Measurements from ENCODE around the gene MAX.

MAX gene, protein sequence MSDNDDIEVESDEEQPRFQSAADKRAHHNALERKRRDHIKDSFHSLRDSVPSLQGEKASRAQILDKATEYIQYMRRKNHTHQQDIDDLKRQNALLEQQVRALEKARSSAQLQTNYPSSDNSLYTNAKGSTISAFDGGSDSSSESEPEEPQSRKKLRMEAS

DNA sequence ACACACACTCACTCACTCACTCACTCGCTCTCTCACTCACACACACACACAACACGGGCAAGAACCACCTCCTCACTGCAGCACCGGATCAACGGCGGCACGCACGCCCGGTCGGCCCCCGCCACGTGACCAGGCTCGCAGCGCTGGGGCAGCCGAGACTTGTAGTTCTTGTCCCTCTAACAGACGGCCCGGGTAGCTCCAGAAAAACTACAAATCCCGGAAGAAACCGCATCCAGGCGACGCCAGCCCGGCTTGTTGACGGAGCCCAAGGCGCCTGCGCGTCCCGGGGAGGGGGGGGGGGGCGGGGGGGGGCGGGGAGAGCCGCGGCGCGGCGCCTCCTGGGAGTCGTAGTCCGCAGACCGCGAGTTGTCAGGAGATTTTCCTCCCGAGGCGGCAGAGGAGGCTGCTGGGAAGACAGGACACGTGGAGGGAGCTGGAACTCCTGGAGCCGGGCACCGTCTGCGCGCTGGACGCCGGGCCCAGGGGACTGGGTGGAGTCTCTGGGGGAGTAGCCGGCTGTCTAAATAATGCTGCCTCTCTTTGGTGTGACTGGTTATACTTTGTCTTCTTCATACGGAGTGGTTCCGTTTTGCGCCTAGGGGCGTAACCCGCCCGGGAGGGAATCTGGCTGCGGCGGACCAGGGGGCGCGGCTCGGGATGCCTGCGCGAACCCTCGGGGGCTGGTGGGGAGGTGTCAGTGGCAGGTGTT lies at the start of gene MAX:
TSS of gene MAX (minus strand) at position 77 of the 709 bp plus-strand sequence. CDS start 178 bp downstream, outside the sequence.
- DNase-seq = peak; percentile 70 to 100 (median 98)

DNA sequence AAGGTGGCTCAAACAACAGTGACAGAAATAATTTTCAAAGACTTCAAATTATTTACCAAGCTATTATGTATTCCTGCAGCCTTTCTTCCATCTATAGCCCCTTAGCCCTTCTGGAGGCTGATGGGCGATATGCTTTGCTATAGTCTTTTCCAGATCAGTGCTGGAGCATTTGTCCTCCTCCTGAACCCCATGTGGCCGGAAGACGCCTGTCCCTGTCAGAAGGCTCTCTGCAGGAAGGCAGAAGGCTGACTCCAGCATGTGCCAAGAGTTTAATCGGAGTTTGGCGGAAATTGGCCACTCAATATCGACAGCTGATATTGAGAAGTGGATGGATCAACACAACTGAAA lies 49.3 kb upstream of the MAX start:
- no peak for DNase-seq

DNA sequence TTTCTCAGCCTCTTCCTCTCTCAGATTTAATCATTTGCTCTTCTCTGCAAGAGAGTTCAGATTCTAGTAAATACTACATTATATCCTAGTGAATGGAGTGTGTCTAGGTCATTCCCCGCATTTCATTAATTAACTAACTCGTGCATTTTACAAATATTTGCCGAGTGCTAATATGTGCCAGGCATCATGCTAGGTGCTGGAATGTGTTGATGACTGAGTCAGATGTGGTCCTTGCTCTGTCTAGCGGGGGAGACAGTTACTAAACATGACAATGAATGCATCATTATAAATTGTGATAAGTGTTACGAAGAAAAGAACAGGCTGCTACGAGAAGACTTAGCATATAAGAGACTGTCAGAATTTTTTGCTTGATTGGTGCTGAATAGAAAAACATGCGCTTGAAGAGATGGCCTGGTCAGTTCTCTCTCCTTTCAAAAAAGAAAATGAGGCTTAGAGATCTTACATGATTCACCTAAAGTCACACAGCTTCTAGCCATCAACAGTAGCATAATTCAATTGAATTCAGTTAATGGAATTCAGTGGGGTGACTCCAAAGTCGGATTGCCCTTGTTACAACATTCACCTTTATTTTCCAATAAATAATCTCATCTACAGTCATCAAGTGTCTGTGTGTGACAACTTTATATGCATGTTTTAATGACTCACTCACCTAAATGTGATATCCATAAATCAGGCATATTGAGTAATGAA lies 48.7 kb upstream of the MAX start:
- DNase-seq = no peak

DNA sequence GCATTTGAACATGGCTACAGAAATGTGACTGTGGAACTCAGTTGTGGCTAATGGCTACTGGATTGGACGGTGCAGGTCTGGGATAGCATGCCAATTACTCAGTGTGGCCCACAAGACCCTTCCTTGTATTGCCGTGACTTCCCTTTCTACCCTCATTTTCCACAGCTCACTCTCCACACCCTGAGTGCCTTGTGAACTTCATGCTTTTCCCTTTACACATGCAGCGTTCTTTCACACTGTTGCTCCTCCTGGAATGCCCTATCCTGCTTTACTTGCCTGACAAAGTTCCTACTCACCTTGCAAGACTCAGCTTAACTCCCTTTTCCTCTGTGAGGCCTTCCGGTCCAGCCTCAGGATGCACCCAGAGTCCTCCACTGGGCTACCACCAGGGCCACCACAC lies 46.8 kb upstream of the MAX start:
- no peak for DNase-seq

DNA sequence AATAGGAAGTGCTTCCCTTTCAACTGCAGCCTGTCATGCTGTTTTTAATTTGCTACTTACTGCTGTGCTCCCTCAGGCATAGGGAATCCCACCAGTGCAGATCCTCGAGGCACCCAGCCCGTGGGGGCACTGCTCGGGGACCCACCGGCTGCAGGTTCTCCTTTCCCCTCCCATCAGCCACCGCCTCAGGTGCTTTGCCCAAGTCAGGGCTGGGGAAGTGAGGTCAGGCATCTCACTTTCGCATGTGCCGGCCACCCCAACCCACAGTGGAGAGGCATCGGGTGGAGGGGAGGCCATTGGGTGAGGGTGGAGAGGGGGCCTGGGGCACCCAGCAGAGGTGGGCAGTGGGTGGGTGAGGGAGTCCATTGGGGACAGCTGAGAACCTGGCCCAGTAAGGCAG lies 41.9 kb upstream of the MAX start:
- no peak for DNase-seq

DNA sequence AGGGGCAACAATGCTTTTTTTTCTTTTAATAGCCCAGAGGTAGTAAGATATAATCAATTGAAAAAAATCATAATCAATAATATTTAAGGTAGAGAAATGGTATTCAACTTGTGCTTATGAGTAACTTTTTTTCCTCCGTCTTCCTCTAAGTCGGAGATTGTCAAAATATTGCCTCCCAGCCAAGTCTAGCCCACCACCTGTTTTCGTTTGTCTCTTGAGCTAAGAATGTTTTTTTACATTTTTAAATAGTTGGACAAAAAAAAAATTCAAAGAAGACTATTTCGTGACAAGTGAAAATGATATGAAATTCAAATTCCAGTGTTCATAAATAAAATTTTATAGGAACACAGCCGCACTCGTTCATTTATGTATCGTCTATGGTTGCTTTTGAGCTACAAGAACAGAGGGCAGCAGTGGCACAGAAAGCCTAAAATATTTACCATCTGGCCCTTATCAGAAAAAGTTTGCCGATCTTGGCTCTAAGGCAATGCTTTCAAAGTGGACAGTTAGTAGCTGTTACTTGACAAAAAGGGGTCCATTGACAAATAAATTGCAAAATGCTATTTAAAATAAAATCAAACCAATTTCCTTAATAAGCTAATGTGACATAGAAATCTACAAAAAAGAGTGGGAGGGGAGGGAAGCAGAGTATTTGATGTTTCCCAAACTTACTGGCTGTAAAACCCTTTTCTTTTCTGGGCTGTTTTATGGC lies 40.8 kb upstream of the MAX start:
- no peak for DNase-seq

DNA sequence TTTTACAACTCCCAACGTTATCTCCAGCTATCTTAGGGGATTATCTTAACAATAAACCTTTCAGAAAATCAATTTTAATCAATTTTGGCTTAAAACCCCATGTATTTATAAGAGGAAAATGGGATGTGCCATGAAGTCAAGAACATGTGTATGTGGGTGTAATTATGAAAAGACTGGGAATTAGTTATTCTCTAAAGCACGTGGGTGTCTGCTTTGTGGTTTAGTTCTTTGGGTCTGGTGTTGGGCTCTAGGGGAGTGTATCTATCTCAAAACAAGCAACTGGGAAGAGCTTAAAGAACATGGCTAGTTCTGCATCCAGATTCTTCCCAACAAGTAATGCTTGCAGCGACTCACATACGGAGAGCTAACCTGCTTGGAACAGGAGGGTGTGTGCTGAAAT lies 40.1 kb upstream of the MAX start:
- peak in 1 of 51 donors; percentile 24 for DNase-seq

DNA sequence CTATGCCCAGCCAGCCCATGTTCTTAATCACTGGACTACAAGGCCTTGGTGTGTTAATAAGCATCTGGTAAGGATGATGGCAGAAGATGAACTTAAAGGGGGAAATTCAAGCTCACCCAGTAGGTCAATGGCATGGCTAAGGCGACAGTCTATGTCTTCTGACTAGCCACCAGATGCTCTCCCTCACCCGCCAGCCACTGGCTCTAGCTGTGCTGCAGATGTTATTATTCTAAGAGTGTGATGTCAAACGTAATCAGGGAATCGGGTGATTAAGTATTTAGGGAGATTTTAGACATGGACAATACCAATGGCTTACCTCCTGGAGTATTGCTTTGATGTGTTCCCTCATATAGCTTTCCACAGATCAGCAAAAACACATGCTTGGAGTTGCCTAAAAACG lies 39.2 kb upstream of the MAX start:
- DNase-seq = no peak

DNA sequence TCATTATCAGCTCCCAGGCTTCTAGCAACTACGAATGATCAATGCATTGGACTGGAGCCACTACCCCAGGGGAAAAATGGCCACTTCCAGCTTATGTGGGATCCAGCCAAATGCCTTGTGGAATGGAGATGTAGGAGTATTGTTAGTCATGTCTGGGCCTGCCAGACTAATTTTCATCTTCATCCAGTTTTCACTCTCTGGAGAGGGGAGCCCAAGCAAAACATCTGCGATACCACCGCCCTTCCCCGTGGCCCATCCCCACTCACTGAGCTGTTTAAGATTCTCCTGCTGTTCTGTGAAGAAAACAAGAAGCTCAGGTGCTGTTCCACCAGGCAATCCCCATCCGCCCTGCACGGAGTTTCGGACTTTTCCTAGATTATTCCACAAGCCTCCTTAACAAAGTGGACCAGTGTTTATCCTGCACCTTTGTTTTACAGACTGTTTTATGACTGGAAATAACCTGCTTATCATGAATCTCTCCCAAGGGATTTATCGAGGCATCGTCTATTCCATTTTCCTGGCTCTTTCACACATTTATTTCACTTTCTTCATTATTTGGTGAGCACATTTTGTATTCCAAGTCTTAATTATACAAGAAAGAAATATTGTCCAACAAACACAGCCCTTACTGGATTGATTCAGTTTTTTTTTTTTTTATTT lies 35.5 kb upstream of the MAX start:
- peak in 1 of 51 donors; percentile 9 for DNase-seq

DNA sequence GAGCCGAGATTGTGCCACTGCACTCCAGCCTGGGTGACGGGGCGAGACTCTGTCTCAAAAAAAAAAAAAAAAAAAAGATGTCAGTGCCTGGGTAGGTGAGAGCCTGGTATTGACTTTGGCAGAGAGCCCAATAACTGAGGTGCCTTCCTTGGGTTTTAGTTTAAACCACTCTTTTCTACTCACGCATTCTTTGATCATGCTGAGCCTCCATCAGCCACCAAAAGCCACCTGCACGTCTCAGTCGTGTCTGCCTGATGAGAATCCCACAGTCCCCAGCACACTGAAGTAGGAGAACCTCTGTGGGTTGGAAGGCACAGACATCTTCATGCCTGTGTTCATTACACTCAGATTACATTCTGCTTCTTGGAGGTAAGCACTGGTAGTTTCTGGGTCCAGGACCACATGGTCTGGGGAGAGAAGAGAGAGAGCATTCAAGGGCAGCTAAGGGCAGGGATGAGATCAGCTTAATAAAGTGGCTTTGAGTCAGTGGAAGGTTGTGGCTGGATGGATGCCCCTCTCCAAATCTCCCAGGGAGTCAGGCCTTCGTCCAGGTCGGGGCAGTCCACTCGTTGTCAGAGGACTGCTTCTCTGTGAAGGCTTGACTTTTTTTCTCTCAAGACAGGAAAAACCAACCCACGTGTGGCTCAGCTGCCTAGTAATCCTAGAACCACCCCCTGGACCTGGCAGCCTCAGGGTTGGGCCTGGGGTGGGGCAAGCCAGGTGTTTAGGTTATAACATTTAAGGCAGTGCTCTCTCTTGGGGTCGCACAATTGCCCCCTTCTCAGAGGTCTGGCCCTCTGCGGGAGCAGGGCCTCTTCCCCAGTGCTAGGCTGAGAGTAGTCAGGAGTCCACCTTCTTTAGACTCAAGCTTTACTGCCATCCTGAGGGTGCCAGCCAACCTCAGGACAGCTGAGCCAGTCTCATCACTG lies 32.6 kb upstream of the MAX start:
- peak in 2 of 51 donors; percentile 11 to 30 for DNase-seq

DNA sequence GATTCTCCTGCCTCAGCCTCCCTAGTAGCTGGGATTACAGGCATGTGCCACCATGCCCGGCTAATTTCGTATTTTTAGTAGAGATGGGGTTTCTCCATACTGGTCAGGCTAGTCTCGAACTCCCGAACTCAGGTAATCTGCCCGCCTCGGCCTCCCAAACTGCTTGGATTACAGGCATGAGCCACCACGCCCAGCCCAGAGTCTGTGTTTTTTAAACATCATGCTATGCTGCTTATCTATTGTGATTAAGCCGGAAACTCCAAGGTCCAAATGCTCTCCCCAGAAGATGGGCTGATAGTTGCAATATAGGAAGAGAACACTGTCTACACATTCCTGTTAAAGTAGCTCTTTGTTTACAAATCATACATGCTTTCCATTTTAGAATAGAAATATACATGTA lies 30.5 kb upstream of the MAX start:
- no peak for DNase-seq

DNA sequence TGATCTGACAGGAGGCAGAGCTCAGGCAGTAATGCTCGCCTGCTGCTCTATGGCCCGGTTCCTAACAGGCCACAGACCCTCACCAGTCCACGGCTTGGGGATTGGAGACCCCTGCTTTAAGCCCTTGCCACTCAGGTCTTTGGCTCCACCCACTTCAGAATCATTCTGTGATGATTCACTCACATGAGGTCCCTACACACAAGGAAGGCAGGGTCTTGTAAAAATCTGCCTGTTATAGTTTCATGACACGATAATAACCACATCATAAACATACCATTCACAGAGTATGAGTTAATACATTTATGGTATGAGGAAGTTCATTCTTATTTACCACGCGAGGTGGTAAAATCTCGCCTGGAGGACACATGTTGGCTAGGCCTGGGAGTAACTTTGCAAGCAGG lies 29.0 kb upstream of the MAX start:
- DNase-seq = no peak

DNA sequence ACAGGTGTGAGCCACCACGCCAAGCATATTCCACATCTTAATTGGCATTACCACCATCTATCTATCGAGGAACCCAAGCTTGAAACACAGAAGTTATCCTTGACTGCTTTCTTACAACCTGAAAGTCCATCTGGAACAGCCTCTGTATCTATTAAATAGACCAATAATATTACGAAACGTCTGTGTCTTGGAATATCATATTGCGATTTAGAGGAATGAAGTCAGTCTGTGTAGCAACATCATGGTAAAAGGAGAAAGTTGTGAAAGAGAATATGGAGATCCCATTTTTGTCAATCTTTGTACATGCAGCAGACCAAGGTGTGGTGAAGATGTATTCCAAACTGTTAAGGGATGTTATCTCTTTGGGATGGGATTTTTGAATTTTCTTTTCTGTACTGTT lies 25.8 kb upstream of the MAX start:
- no peak for DNase-seq

DNA sequence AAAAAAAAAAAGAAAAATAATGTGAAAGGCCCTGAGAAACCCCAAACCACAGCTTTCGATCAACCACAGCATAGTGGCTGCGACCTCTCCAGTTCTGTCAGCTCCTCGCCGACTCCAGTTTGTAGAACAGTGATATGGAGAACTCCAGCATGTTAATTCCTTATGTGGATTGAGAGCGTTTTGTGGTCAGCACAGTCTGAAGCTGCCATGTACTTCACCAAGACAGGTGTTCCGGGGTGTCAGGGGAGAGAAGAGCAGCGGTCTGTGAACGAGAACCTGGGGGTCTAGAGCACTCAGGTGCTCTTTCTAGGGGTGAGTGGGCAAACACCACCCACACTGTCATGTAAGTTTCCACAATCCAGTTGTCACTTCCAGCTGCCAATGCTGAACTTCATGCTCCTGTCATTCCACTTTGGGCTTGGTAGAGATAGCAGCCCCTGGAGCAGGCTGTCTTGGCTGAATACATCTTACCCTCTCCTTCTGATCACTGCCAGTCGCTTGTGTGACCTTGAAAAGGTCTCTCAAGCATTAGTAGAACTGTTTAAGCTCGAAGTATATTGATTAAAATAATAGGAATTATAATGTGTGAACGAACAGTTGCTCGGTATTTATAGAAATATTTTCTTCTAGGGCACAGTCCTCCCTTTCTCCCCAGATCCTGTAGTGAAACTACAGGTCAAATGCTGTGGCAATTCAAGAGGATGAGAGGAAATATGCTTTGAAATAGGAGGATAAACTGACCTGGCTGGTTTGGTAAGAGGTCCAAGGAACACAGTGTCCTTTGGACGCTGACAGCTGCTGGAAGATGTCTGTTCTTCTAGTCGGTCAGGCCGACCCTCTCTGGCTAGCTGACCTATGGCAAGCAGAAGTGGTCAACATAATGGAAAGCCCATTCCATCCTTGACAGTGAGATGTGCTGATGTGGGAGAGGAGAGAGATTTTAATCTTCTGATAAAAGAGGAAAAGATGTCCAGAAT lies 15.7 kb upstream of the MAX start:
- DNase-seq = no peak

DNA sequence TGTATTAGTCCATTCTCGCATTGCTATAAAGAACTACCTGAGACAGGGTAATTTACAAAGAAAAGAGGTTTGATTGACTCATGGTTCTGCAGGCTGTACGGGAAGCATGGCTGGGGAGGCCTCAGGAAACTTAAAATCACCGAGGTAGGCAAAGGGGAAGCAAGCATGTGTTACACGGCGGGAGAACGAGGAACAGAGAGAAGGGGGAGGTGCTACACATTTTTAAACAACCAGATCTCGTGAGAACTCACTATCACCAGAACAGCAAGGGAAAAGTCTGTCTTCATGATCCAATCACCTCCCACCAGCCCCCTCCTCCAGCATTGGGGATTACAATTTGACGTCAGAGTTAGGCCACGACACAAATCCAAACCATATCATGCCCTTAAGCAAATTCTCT lies 13.3 kb upstream of the MAX start:
- no peak for DNase-seq

DNA sequence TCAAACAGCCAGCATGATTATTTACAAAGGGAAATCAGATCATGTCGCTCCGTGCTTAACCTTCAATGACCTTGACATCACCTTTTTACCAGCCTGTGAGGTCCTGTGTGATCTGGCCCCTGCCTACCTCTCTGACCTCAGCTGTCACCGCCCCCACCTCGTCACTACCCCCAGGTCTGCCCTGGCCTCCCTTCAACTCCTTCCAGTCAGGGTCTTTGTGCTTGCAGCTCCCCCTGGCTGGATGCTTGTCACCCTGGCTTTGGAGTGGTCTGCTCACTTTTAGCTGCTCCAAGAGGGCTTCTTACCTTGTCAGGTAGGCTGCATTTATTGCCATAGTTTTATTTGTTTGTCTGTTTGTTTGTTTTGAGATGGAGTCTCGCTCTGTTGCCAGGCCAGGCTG lies 8.2 kb upstream of the MAX start:
- DNase-seq = no peak

DNA sequence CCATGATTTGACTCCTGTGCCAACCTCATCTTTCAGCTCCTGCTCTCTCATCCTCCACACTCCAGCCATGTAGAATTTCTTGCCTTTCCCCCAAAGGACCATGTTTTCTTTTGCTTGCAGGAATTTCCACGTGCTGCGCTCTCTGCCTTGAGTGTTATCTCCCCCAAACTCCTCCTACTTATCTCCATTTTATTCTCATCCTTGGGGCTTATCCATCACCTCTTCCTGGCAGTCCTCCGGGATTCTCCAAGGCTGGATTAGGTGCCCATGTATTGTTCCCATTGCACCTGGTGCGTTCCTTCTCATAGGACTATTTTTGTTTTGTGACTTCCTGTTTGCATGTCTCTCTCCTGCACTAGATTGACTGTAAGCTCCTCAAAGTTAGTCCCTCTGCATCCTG lies 7.0 kb upstream of the MAX start:
- DNase-seq = no peak

DNA sequence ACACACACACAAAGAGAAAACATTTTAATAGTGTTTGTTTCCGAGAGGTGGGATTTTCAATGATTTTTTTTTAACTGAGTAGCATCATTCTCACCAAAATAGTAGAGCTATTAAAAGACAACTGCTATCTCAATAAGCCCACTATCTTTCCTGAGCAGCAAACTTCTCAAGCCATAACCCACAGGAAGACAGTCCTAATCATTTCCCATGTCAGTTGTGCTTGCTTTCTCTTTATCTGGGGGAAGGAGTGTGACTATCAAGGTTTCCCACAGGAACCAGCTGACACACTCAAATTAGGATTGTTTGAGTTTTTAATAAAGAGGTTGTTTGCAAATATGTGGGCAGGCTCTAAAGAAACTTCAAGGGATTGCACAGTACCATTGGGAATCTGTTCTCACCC lies 4.9 kb upstream of the MAX start:
- DNase-seq = no peak

DNA sequence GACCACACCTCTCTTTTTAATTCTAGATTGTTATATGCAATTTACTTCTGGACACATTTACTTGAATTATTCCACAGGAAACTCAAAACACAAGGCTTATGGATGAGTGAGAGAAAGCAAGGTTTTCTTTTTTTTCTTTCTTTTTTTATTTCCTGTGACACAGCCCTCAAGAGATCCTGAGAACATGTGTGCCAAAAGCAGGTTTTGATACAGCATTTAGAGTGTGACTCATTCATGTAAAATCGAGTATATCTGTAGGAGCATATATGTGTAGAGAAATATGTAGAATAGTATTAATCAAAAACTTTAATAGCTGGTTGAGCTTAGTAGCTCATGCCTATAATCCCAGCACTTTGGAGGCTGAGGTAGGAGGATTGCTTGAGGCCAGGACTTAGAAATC lies 4.4 kb upstream of the MAX start:
- DNase-seq = no peak

DNA sequence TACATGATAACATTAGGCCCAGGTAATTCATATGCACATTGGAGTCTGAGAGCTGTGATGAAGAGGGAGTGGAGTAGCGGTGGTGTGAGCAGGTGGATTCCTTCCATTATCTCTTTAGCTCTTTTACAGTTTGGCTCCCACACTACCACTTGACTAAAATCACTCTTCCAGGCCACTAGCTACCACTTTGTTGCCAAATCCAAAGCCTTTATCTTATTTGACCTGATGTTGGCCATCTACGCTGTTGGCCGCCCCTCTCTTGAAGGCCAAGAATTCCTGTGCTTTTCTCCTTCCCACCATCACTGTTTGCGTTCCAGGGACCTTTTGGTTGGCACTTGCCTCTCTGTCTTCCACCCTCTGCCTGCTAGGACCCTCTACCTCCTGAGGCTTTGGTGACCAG lies 4.0 kb upstream of the MAX start:
- DNase-seq = no peak
